DMS114 treated with DMSO at 0.1 percent for 48 hours (cell line): ENCODE measurements around the gene SVOP.
"Not testable (repeated sequence)": the region's sequence is repeated elsewhere in the genome, so short reads cannot be mapped to it uniquely, and the experiment has no call there.

ENCODE experiments used
- DNase-seq: peaks from one replicate; lab custom pipeline; 2025; ENCODE audit not compliant: unreplicated experiment; lab: John Stamatoyannopoulos, UW

The SVOP gene

DNA sequence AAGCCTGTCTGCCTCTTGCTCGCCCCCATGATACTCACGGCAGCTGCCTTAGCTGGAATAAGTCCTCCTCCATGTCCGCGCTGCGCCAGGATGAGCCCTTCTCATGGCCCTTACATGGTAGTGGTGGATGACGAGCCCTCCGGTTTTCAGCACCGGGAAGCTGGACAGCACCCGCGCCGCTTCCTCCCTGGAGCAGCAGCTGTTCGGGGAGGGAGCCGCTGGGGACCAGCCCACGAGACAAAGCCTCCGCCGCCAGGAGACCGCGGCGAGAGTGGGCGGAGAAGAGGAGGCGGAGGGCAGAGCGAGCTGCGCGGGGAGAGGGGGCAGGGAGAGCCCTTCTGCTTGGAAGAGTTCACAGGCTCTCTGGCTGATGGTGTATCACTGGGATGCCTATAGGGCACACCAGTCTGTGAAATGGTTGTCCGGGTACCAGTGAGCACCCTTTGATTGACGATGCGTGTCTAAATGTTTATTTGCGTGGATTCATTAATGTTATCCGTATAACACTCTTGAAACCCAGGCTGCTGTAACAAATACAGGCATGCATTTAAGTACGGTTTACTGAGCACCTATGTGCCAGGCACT is at the start of gene SVOP:
Gene SVOP, minus strand, starts transcription at position 273 of the 585 bp plus-strand sequence. Its CDS starts 200 bp downstream, at position 73.
- DNase-seq, result peak; percentile 42

DNA sequence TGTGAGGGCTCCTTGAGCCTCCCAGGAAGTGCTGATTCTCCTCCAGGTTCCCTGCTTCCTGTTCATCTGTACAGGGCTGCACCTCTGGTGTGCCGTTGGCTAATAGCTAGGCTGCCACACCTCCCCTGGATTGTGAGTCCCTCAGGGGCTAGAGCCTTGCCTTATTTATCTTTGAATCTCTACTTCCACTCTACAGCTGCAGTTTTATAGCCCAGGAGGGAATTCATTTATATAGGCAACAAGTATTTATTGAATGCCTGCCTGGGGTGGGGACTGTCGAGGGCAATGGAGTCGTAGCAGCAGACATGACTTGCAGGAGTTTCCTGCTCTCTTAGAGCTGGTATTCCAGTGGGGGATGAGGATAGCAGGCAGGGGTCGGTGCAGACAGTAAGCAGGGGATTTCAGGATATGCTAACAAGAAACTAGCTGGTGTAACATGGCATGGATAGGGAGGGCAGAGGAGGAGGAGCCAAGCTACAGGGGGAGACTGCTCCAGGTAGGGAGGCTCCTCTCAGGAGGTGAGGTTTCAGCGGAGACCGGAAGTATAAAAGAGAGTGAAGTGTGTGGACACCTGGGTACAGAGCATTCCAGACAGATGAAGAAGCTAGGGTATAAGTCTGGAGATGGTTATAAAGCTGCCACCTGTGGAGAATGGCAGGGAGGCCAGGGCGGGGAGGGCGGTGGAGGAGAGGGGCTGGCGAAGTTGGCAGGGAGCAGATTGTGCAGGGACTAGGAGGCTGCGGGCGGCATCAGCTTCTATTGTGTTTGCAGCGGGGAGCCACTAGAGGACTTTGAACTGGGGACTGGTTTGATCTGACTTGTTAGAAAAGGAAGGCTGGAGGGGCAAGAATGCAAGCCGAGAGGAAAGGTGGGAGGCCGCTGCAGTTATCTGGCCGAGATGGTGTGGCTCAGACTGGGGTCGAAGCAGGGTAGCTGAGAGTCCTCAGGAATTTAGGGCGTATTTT is 48.7 kb upstream of the SVOP start:
- no peak for DNase-seq

DNA sequence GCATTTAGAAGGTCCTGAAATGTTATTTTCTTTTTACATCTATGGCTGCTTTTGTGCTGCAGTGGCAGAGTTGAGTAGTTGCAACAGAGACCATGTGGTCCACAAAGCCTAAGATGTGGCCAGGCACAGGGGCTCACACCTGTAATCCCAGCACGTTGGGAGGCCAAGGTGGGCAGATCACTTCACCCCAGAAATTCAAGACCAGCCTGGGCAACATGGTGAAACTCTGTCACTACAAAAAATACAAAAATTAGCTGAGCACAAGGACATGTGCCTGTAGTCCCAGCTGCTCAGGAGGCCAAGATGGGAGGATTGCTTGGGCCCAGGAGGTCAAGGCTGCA is 45.0 kb upstream of the SVOP start:
- DNase-seq, result no peak

DNA sequence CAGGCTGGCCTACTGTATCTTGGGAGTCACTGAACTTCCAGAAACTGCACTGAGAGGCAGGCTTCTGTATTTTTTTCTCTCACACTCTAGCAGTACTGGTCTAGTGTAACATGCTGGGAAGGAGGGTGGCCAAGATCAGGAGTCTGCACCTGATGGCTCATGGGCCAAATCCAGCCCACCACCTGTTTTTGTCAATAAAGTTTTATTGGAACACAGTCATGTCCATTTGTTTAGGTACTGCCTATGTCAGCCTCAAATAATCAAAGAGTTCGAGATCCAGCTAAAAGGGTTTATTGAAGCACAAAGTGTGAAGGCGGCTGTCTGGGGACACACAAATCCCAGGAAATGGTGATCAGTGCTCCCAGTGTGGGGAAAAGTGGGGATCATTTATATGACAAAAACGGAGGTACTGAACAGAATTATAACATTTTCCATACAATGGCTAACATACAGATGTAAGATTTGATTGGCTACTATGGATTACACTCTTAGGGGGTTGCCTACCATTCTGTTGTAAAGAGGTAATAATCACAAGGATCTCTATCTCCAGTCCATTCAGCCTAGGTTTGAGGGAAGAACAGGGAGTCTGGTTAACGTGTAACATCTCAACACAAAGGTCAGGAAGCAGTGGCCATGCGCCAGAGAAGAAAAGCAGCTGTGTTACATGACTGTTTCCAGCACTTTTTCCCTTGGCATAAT is 44.4 kb upstream of the SVOP start:
- DNase-seq, result no peak

- no peak for DNase-seq
Observed at GRCh38 chr12:109064143-109064542, 43.3 kb upstream of the SVOP start.

GRCh38 chr12:109058773-109059172 is 37.9 kb upstream of the SVOP start:
- DNase-seq, result no peak

- no peak for DNase-seq
Observed at GRCh38 chr12:109057376-109057775, 36.5 kb upstream of the SVOP start.

DNA sequence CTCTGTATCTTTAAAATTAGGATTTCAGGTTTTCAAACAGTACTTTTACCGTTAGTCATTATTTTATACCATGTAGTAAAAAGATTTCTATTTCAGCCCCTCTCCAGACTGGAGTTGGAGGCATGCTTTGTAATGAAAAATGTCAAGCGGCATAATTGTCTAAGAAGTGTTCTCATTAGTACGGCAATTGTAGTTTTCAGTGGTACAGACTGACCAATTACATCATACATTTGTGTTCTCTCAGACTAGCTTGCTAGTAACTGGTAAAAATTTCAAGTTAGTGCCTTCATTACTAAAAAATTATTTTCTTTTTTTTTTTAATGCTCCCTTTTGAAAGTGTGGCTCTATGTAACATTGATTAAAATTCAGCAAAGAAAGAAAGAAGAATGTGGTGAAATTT is 36.0 kb upstream of the SVOP start:
- no peak for DNase-seq

DNA sequence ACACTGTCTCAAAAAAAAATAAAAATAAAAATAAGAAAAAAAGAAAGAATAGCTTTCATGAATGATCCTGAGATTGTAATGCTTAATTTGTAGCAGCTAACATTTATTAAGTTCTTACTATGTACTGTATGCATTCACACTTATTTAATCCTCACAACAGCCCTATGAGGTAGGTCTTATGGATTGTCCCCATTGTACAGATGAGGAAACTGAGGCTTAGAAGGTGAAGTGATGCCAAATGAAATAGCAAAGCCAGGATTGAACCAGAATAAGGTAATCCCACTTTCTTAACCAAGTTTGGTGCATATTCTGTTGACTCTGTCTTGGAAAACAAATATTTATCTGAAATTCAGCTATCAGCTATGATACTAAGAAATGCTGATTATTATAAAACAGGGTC is 33.7 kb upstream of the SVOP start:
- DNase-seq, result no peak

- DNase-seq, result not testable (repeated sequence)
Observed at GRCh38 chr12:109054124-109054513, 33.3 kb upstream of the SVOP start.

DNA sequence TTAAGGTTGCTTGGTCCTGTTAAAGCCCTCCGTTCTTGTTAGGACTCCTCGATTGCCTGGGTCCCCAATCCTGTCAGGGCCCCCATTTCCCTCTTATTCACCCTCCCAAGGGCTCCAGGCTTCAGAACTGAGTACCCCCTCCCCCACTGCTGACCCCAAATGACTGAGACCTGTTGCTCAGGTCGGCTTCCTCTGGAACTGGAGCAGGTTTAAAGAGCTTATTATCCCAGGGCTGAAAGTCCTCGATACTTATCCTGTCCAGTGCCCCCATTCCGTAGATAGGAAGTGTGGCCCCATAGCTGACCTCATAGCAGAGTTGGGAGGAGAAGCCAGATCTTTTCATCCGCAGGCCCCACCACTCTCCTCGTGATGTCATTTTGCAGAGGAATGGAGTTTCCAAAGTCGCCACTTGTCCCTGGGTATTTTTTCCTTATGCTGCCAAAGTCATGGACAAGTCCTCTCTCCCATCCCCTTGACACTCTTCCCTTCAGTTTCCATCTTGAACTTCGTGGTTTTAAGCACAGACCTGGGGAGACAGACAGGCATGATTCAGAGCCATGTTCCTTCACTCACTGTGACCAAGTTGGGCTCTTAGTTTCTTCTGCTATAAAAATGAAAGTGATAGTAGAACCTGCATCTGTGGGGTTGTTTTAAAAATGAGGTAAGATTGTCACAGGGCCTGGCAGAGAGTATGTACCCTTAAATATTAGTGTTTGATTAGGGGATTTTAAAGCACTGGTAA is 32.7 kb upstream of the SVOP start:
- no peak for DNase-seq

DNA sequence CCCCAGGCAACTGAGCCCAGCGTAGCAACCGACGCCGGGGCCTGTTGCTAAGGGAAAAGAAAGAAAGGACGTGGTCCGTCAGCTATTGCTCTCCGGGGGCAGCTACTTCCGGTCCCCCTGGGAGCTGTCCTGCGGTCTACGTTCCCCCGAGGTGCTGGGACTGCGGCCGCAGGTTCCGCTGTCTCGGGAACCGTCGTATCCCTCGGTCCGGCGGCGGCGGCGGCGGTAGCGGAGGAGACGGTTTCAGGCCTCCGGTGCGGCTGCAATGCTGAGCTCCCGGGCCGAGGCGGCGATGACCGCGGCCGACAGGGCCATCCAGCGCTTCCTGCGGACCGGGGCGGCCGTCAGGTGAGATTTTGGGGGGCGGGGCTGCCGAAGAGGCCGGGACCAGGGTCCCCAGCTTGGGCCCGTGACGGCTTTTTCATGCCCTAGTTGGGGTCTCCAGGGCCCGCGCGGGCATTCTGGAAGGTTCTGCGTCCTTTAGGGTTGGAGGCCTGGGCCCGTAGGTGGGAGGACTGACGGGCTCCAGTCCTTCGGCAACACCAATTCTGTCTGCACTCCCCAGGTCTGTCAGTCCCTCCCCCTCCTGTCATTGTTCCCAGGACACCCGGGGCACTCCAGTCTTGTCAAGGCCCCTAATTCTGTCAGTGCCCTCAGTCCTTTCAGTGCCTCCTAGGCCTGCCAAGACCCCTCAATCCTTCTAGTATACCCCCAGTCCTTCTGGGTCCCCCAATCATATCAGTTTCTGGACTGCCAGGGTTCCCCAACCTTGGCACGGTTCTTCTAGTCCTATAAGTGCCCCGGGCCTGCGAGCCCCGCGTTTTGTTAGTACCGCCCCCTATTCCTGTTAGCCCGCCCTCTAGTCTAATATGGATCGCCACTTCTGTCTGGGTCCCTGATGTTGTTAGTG is 31.8 kb upstream of the SVOP start, which contains the start of gene USP30:
Gene USP30, plus strand, starts transcription at position 163 of the 910 bp plus-strand sequence. Its CDS starts 103 bp downstream, at position 266.
- peak; percentile 70 for DNase-seq

DNA sequence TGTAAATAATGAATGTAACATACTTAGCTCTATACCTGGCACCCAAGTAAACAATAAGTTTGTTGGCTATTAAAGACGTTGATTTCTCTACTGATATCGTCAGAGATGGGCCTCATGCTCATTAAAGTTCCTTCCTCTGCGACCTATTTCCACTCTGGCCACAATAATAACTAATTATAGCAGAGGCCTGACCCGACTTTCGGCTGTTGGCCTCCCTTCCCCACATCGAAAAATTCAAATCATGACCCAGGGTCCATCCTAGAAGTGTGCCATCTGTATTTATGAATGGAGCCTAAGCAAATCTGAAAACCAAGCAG is 31.2 kb upstream of the SVOP start:
- no peak for DNase-seq

DNA sequence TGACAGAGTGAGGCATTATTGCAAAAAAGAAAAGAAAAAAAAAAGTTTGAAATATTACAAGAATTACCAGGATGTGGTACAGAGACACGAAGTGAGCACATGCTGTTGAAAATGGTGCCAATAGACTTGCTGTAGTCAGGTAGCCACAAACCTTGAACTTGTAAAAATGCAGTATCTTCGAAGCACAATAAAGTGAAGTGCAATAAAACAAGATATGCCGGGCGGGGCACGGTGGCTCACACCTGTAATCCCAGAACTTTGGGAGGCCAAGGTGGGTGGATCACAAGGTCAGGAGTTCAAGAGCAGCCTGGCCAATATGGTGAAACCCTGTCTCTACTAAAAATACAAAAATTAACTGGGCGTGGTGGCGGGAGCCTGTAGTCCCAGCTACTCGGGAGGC is 28.9 kb upstream of the SVOP start:
- DNase-seq, result not testable (repeated sequence)

DNA sequence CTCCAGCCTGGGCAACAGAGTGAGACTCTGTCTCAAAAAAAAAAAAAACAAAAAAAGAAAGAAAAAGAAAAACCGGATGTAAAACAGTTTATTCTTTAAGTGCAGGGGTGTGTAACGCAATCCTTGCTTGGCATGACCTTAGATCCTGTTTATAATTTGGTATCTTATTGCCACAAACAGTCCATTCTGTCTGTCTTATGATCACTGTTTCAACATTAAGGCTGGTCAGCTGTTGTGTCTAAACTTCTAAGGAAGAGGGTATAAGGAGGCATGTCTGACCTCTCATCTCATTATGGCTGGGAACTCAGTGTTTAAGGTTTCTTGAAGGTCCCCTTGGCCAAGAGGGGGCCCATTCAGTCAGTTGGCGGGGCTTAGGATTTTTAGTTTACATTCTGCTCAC is 27.8 kb upstream of the SVOP start:
- DNase-seq, result not testable (repeated sequence)

DNA sequence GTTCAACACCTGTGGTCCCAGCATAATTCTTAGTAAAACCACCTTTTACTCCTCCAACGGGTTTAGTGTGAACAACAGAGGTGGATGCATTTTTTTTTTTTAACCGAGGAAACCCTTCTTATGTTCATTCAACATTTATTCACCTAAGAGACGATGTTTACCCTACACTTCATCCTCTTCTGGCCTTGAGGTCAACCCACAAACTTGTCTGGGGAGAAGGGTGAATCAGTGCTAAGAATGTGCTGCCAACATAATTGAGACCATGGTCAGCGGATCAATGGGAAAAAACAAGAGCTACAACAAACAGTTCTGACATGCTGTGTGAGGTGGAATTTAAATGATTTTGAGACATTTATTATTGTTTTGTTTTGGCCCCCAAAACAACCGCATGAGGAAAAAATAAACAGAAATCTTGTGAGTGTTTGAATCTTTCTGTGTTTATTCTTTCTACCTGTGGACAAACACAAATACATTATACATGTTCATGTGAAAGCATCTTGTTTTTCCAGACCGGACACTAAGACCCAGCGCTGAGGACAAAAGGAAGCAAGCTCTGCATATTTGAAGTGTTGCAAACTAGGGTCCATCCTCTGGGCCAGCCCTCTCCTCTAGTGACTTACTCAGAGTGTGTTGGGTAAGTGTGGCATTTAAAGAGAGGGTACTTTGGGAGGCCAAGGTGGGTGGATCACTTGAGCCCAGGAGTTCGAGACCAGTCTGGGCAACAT is 26.4 kb upstream of the SVOP start:
- no peak for DNase-seq

GRCh38 chr12:109044241-109044640 is 23.4 kb upstream of the SVOP start:
- DNase-seq, result no peak

- no peak for DNase-seq
Observed at GRCh38 chr12:109036975-109037374, 16.1 kb upstream of the SVOP start.
